ENCODE measurements around the gene KMO.
A peak's percentile ranks its signal among the peaks of the same experiment; 100 is the strongest.

KMO gene

DNA sequence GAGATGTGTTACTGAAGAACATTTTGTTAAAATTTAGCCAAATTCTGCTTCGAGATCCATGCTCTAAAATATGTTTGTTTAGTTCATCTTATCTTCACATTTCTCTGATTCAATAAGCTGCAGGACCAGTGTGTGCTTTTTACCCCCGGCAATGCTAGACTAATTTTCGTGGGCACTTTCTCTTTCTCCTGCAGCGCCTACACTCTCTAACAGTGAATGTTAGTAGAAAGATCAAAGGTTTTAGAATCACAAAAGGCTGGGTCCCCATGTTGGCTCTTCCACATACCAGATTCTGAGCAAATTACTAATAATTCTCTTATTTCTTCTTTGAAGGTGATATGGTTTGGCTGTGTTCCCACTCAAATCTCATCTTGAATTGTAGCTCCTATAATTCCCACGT is 99.5 kb downstream of the KMO start:
- DNase-seq = no peak

DNA sequence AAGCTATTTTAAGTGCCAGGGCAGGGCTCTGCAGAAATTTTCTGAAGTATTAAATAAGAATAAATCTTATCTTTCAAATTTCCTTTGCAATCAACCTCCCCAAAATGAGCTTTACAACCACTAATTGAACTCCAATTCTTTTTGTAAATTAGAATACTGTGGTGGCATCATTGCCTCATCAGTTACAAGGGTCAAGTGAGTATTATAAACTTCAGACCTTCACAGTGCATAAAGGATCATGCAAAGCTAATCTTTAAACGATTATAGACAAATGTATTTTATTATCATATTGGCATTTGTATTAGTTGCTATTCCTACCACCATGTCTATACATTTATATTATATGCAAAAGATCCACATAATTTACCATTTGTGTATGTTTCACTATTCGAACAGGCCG is 100.8 kb downstream of the KMO start:
- no peak for DNase-seq

DNA sequence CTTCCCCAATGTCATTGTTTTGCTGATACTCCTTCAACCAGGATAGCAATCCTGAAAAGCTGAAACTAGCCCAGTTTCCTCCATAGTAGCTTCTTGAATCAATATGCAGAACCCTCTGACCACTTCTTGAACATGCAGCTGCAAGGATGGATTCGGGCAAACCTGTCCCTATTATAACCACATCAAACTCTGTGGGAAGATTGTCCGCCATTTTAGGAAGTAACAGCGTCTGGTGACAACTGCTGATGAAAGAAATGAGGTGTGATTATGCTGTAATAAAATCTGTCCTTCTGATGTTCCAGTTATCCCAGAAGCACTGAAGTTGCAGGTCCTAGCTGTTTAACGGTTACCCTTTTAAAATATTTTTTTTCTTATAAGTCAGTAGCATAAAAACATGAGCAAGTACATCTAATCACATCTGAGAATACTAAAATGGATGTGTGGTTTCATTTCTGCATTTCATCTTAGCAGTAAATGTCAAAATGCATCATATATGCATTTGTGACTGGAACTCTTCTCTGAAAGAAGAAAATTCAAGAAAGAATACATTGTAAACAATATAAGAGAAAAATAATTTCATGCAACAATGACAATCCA is 103.5 kb downstream of the KMO start:
- DNase-seq = no peak

DNA sequence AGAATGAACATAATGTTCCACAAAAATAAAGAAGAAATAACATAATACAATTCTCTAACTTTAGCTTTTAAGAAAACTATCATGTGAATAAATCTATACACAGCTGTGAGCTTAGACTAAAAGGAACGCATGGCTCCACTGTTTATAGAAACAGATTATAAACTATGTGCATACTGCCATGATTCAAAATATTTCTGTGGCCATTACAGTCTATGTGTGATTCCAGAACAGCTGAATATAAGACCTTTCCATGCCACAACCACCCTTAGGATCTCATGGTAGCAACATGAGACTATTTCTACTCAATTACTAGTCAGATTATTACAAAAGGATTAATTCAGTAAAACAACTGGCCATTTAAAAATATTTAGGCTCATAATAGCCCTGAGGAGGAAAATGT is 104.1 kb downstream of the KMO start:
- DNase-seq = no peak

DNA sequence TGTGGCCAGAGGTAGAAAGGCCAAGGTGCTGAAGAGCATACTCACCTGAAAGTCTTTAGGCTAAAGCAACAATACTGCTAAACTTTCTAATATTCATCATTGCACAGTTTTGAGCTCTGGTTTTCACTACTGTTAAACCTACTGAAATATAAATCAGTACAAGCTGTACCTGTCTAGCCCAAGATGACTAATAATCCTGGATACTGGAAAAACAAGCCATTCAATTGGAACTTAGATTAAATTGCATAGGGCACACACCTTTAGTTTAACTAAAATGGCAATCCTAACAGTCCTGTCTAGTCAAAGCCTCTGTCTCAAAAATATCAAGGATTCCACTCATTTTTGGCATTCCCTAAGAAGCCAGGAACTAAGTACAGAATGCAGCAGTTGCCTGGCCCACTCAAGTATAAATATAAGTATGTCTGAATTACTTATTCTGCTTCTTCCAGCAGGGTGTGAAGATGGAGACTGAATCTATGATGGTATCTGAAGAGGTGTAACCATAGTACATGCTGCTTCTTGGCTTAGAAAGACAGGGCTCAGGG is 104.9 kb downstream of the KMO start:
- DNase-seq = no peak

DNA sequence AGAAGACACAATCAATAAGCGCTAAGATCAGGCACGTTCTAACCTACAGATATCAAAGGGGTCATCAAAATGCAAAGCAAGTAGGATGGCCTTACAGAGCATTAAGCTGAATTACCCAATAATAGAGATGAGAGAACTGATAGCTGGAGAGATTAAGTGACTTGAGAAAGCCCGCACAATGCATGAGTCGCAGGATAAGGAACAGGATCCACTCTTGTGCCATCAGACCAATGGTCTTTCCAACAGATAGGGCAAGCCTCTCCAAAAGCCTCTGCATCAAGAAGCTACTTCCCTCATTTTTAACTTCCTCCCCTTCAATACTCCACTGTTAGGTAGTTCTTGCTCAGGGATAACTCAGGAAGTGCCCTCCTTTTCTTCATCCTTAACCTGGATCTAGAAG is 105.4 kb downstream of the KMO start:
- DNase-seq = no peak

DNA sequence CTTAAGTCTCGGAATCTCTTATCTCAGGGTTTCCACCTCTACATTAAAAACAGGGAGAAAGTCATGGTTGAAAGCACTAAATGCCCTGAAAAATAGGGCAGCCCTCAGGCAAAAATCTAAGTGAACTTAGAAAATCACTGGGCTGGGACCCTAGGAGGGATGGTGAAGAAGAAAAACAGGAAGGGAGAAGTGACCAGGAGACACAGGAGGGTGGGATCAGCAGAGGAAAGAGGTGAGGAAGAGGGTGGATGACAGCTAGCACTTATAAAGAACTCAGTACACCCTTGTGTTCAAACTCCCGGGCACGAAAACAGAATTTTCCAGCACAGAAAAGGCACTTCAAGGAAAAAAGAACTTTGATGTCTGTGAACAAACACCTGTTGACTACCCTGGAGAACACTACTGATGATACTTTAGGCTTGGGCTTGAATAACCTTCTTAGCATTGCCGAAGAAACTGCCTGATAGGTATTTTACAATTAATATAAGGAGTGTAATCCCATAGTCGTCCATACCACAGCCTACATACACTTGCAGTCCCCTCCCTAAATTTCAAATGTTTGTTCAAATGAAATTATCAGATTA is 106.0 kb downstream of the KMO start:
- no peak for DNase-seq

DNA sequence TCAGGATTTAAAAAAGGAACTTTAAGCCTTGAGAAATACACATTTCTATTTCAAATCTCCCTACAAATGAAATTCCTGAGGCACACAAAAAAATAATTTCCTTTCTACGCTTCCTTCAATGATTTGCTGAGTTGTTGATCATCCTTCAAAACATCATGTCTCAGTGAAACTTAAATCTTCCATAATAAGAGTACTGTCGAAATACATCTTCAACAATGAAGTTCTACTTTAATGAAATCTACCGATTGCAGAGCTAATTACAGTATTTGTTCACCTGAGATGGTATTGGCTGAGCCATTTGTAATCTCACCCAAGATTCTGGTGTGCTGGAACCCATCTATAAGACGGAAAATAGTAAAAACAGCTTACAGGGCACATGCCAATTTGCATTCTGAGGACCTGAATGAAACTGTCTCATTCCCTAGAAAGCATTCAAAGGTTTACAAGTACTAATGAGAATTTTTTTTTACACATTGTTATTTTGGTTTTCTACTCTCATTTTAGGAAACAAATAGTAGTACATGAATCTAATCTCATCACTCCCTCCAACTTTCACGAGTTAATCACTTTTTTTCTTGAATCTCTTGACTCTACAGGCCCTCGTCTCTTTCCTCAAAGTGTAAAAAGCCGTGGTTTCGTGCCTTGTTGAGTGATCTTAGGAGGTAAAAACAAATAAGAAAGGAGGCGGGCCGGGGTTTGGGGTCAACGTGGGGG is 106.9 kb downstream of the KMO start:
- peak; percentile 4 for DNase-seq

DNA sequence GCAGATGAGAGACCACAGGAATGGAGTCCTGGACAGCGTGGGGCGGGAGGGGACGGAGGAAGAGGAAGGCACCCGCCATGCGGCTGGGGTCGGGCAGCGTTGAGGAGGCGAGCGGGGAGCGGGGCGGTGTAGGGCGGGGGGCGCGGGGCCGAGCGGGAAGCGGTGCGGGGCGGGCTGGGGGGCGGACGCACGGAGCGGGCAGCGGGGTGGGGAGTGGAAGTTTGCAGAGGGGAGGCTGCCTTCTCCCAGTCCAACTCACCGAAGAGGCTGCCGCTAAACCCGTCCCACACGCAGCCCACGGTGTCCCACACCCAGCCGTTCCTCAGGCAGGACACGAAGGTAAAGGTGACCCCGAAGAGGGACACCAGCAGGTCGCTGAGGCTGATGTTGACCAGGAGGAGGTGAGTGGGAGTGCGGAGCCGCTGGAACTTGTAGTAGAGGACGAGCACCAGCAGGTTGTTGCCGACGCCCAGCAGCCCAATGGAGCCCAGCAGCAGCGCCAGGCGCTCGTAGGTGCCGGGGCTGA is 107.5 kb downstream of the KMO start:
- DNase-seq = no peak

DNA sequence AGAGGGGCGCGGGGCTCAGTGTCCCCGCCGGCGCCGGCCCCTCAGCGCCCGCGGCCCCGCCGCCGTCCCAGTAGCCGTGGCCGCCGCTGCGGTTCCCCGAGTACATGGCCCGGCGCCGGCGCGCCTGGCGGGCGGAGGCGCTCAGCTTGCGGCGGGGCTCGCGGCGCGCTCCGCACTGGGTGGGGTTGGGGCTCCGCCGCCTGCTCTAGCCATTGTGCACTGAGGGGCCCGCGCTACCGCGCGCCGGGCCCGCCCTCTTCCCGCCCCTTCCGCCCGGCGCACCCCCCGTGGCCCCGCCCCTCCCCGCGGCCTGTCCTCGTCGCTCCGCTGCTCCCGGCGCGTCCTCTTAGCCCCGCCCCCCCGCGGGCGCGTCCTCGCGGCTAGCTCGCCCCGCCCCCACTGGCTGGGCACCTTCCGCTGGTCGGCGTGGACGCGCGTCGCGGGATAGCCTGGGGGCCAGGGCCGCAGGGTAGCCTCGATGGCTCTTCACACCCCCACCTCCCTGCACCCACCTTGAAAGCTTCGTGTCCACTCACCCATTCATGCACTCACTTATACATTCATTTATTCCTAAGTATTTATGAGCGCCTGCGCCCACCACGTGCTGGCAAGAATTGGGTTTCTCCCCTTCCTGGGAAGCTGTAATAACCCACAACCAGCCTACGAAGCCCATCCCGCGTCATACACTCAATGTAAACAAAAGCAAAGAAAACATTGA is 108.1 kb downstream of the KMO start, which contains the start of the genes CHML and OPN3:
Gene CHML (minus strand): TSS at position 221 of the 718 bp plus-strand sequence. CDS start 4,603 bp downstream, outside the sequence.
Gene OPN3 (minus strand): TSS at position 221 of the 718 bp plus-strand sequence. CDS start 115 bp downstream, at position 106.
- peak; percentile 73 for DNase-seq

DNA sequence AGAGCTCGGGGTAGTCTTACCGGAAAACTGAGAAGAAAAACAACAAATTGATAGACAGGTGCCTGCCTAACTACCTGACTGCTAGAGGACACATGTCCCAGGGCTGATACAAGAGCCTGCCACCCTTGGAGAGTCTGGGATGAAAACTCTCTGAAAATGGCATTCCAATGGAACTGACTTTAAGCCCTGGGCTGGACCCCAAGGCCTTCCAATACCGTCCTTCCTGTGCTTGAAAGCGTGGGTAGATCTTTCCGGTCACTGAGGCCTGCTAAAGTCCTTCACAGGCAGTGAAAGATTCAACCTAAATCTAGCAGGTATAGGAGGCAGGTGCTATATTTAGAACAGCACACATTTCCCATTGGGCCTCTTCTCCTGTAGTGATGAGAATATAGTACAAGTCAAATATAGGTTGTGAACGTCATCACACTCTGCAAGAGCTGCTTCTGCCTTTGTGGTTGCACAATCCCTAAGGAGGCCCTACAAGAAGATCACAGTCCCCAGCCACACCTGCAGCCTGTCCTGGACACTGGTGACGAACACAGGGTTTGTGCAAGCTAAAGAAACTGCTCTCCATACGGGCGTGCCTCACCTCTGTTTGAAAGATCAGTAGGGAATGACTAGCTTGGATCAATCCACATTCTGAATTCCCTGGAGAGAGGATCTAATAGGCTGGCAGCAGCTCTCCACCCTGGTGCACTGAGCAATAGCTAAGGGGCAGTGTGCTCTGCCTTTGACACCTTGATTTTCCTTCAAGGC is 108.9 kb downstream of the KMO start:
- DNase-seq = no peak

DNA sequence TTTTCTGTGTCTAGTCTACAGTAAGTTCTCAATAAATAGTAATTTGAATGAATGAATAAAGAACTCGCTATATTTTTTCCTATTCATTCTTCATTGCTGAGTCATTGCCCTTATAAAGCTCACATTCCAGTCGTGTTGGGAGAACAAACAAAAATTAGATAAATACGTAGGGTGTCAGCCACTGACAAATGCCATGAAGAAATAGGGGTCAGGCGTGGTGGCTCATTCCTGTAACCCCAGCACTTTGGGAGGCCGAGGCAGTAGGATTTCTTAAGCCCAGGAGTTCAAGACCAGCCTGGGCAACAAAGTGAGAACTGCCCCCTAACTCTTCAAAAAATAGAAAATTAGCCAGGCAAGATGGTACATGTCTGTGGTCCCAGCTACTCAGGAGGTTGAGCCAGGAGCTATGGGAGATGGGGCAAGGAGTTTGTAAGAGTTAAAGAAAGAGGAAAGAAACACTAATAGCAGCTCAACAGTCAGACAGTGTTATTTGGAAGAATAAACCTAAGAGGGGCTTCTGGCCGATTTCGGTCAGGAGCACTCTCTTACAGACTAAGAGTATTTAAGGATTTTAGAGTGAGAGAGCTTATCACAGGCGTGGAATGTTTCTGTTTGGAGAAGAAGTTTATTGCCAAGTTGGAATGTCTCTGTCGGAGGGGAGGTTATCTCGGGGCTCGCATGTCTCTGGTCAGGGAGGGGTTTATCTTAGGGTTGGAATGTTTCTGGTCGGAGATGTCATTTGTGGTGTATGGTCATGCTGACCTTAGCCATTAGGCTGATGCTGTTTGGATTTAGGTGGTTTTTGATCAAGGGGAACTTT is 109.8 kb downstream of the KMO start:
- DNase-seq = no peak

DNA sequence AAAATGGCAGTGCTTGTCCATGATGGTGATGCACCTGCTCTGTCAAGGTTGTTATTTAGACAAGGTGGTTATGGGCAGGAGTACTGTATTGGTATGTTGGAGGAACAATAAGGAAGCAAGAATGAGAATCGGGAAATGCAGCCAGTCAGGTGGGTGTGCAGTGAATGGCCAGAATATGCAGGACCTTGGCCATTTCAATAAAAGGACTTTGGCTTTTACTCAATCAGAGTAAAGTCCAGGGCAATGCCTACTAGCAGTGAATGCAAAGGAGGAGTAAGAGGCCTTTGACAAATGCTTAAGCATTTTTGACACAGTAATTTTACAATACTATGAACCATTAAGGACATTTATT is 110.4 kb downstream of the KMO start:
- no peak for DNase-seq

DNA sequence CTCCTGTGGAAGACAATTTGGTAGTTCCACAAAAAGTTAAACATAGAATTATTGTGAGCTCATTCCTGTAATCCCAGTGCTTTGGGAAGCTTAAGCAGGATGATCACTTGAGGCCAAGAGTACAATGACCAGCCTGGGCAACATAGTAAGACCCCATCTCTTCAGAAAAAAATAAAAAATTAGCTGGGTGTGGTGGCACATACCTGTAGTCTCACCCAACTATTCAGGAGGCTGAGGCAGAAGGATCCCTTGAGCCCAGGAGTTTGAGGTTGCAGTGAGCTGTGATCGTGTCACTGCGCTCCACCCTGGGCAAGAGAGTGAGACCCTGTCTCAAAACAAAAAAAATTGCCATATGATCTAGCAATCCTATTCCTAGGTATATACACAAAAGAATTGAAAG is 112.1 kb downstream of the KMO start:
- DNase-seq = no peak

DNA sequence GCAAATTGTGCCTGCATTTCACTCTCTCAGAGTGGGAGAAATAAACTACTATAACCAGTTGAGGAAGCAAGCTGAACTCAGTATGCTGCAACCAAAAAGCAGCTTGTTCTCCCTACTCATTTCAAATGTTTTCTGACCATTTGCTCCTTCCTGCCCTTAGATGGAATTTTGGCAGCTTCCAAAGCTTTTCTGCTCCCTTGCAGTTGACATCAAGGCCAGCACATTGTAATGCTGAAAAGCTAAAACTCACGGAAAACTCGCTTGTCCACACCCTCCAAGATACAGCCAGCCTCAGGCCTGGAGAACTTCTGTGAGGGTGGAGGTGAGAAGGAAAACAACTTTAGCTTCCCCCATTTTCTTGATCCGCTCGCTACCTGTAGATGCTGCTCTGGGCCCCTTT is 113.0 kb downstream of the KMO start:
- no peak for DNase-seq

All from DMS79 treated with DMSO at 0.1 percent for 48 hours (cell line).